IgD-negative memory B cell (primary cell): ENCODE results near the gene TIMD4. TPM values are rescaled to one million over a fixed set of nuclear protein-coding genes. Genes with fewer than 3 reads are reported as not detected.

Source experiments
- polyA plus RNA-seq: library from polyadenylated mRNA; unstranded; fragments of 300-500 nt; fragmentation: Illumina TruSeq; gene quantifications from one replicate; pipeline ENCODE4 v1.2.3, GENCODE V29; 2021

Gene TIMD4
- polyA plus RNA-seq, 1 donor from 2014 or later: not detected

Other genes starting within 250 kb of the TIMD4 start
- gene PPP1R2B, start 112.9 kb downstream of the TIMD4 start, polyA plus RNA-seq: not detected
- not detected for gene HAVCR1, start 95.9 kb upstream of the TIMD4 start, polyA plus RNA-seq
- gene HAVCR2, start 145.8 kb upstream of the TIMD4 start, polyA plus RNA-seq: 1.8 TPM
- gene MED7, start 179.6 kb upstream of the TIMD4 start, polyA plus RNA-seq: 18.6 TPM
- gene GARIN3, start 203.0 kb upstream of the TIMD4 start, polyA plus RNA-seq: not detected
- 5.6 TPM for gene ITK, start 217.6 kb upstream of the TIMD4 start, polyA plus RNA-seq